ENCODE measurements around the gene NRP2. TPM values are rescaled to one million over a fixed set of nuclear protein-coding genes. Genes with fewer than 3 reads are reported as not detected.
A peak's percentile ranks its signal among the peaks of the same experiment; 100 is the strongest.

NRP2 gene
- polyA plus RNA-seq, 2 of the 4 experiments (the other 2 are of a cell fraction): 144 to 159 TPM

GRCh38 chr2:205768341-205768740 lies 86.0 kb downstream of the NRP2 start:
- ATAC-seq: no peak

GRCh38 chr2:205768815-205769494 lies 86.7 kb downstream of the NRP2 start:
- Histone ChIP-seq H3K4me2 (peak overlapping the region; percentile 22; the same call in 2 of the 3 replicates), H3K9me3 (no peaks in the 10 kb centered on the region), H3K4me3 (no peak overlapping the region), H3K27ac (peak overlapping the region; percentile 56 to 72; a peak in 4 of 6 replicates), H3K4me1 (peaks cover 63% of the 10 kb centered on the region)
- FAIRE-seq (no peak), DNase-seq (ENCODE audit: low read depth in 1 of 2, low spot score in 1 of 2) (no peak), ATAC-seq (no peak)
- 74% methylated on average over 4 of the region's 4 CpGs for WGBS (ENCODE audit: missing lambda C conversion rate)
- POLR2A ChIA-PET: no interaction called here
- CTCF ChIA-PET: interaction anchor here (0.9 to 1.6 kb wide), 4 partner anchors 10 to 157 kb away, joined by 3 to 9 read pairs (median 4); no protein-coding TSS in a partner anchor
- TF ChIP-seq E2F6 (IDR thresholded peaks at IDR 0.05; ENCODE audit: borderline replicate concordance, low read depth): no peak

More at GRCh38 chr2:205768341-205768740, 86.0 kb downstream of the NRP2 start:
- DNase-seq (ENCODE audit: low read depth in 1 of 2, low spot score in 1 of 2) (no peak), FAIRE-seq (no peak)
- H3K4me2 ChIP-seq: peak overlapping the region; percentile 22; the same call in 2 of the 3 replicates
- 97% methylated on average over 7 of the region's 7 CpGs for WGBS (ENCODE audit: missing lambda C conversion rate)
- no peak overlapping the region for H3K4me3 ChIP-seq
- peaks cover 69% of the 10 kb centered on the region for H3K4me1 ChIP-seq
- H3K9me3 ChIP-seq: no peaks in the 10 kb centered on the region
- no peak for TF ChIP-seq HOXA7 (CRISPR knock-in tag; IDR thresholded peaks at IDR 0.05)
- TF ChIP-seq KDM5A (IDR thresholded peaks at IDR 0.05): no peak
- TF ChIP-seq ZFP36 (IDR thresholded peaks at IDR 0.05; ENCODE audit: borderline replicate concordance, partially characterized antibody): no peak
- no peak for TF ChIP-seq EHF (CRISPR knock-in tag; IDR thresholded peaks at IDR 0.05)
- TF ChIP-seq RARB (CRISPR knock-in tag; IDR thresholded peaks at IDR 0.05): no peak
- ChIA-PET POLR2A (no interaction called here), CTCF (interaction anchor here (0.9 to 1.6 kb wide), 8 partner anchors 9 to 157 kb away, joined by 3 to 9 read pairs (median 4); no protein-coding TSS in a partner anchor)
- peak overlapping the region; percentile 56 to 69; a peak in 2 of 6 replicates for H3K27ac ChIP-seq

GRCh38 chr2:205769495-205769850 lies 87.2 kb downstream of the NRP2 start:
- Histone ChIP-seq H3K4me3 (no peak overlapping the region), H3K9me3 (no peaks in the 10 kb centered on the region), H3K4me2 (peak overlapping the region; percentile 45; the same call in 2 of the 3 replicates), H3K27ac (peak overlapping the region; percentile 49 to 72; a peak in 3 of 6 replicates), H3K4me1 (peaks cover 58% of the 10 kb centered on the region)
- ATAC-seq (no peak), DNase-seq (ENCODE audit: low read depth in 1 of 2, low spot score in 1 of 2) (no peak), FAIRE-seq (no peak)
- TF ChIP-seq ZC3H11A (IDR thresholded peaks at IDR 0.05): no peak
- no peak for TF ChIP-seq PHF8 (IDR thresholded peaks at IDR 0.05; ENCODE audit: borderline replicate concordance, low read depth)
- TF ChIP-seq BHLHE40 (IDR thresholded peaks at IDR 0.05; ENCODE audit: low read depth, low read length): no peak
- no peak for TF ChIP-seq ELK1 (IDR thresholded peaks at IDR 0.05; ENCODE audit: low read depth, low read length)
- no peak for TF ChIP-seq EHMT2 (IDR thresholded peaks at IDR 0.05; ENCODE audit: low read depth)
- TF ChIP-seq MAX (IDR thresholded peaks at IDR 0.05): no peak
- no peak for TF ChIP-seq GATA3 (IDR thresholded peaks at IDR 0.05; ENCODE audit: borderline replicate concordance)
- TF ChIP-seq HES2 (IDR thresholded peaks at IDR 0.05): no peak
- TF ChIP-seq CEBPB (IDR thresholded peaks at IDR 0.05): no peak
- TF ChIP-seq RAD21 (conservative IDR thresholded peaks at IDR 0.05 in 1 of 2, IDR thresholded peaks at IDR 0.05 in 1 of 2): no peak
- TF ChIP-seq CHD2 (IDR thresholded peaks at IDR 0.05; ENCODE audit: low read length, partially characterized antibody): no peak
- no peak for TF ChIP-seq E2F6 (IDR thresholded peaks at IDR 0.05; ENCODE audit: borderline replicate concordance, low read depth)
- TF ChIP-seq SREBF2 (IDR thresholded peaks at IDR 0.05): no peak
- no peak for TF ChIP-seq HOXA7 (CRISPR knock-in tag; IDR thresholded peaks at IDR 0.05)
- no peak for TF ChIP-seq HEYL (CRISPR knock-in tag; IDR thresholded peaks at IDR 0.05)
- TF ChIP-seq USF2 (IDR thresholded peaks at IDR 0.05): no peak
- no peak for TF ChIP-seq JUN (IDR thresholded peaks at IDR 0.05)
- TF ChIP-seq SMC3 (IDR thresholded peaks at IDR 0.05): no peak
- CTCF ChIA-PET: interaction anchor here (0.9 to 2.5 kb wide), 2 partner anchors 86 to 156 kb away, joined by 3 to 9 read pairs; no protein-coding TSS in a partner anchor
- POLR2A ChIA-PET: no interaction called here
- 88% methylated on average over 3 of the region's 3 CpGs for WGBS (ENCODE audit: missing lambda C conversion rate)

Measured in A549 (cell line).